HG03045 (cell line): ENCODE measurements around the gene RGPD5.
"Not testable (repeated sequence)": the region's sequence is repeated elsewhere in the genome, so short reads cannot be mapped to it uniquely, and the experiment has no call there.

Experiments
- ATAC-seq: cut with Tn5 transposase; IDR thresholded peaks from one replicate; pipeline ENCODE4 v1.9.1; 2021; ENCODE audit warnings: mild to moderate bottlenecking, moderate library complexity; ENCODE audit not compliant: unreplicated experiment

Gene RGPD5

DNA sequence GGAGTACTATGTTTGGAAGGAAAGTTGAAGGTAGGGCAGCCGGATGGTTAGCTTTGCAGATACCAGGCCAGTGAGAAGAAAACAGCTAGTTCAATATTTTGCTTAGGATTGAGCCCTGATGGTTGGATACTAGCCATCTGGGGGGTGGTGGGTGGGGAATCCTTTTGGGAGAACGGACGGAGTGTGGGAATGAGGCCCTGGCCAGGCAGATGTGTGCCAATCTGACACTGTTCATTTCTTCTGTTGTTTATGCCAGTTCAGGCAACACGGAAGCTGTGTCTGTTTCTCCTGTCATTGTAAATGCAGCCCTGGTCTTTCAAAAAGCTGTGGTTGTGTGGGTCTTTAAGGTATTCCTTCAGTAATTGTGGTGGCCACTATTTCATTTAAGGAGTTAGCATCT lies 96.9 kb downstream of the RGPD5 start:
- not testable (repeated sequence) for ATAC-seq

DNA sequence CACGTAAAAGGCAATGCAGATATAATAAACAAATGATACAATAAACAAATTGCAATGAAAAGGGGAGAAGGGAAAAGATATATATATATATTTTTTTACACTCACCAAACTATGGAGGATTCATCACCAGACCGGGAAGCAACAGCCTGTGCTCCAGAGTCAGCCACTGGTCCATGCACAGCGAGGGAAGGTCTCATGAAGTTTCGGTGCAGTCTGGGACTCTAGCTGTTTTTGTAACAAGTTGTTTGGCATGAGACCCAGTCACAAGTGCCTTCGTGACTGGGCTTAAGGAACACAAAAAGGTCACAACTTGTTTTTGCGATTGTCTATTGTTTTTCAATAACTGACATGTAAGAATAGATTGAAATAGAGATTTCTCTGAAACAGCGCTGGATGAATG lies 99.6 kb downstream of the RGPD5 start:
- ATAC-seq = not testable (repeated sequence)

DNA sequence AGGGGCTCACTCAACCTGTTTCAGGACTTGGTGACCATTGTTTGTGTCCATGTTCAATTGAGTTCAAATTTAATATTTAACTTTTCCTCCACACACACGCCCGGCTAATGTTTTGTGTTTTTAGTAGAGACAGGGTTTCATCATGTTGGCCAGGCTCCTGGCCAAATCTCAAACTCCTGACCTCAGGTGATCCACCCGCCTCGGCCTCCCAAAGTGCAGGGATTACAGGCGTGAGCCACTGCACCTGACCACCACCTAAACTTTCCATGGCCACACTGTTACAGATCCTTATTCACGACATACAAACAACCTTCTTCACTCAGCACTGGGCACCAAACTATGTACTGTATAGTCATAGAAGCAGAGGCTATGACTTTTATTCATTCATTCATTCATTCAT lies 100.0 kb downstream of the RGPD5 start:
- ATAC-seq = not testable (repeated sequence)

DNA sequence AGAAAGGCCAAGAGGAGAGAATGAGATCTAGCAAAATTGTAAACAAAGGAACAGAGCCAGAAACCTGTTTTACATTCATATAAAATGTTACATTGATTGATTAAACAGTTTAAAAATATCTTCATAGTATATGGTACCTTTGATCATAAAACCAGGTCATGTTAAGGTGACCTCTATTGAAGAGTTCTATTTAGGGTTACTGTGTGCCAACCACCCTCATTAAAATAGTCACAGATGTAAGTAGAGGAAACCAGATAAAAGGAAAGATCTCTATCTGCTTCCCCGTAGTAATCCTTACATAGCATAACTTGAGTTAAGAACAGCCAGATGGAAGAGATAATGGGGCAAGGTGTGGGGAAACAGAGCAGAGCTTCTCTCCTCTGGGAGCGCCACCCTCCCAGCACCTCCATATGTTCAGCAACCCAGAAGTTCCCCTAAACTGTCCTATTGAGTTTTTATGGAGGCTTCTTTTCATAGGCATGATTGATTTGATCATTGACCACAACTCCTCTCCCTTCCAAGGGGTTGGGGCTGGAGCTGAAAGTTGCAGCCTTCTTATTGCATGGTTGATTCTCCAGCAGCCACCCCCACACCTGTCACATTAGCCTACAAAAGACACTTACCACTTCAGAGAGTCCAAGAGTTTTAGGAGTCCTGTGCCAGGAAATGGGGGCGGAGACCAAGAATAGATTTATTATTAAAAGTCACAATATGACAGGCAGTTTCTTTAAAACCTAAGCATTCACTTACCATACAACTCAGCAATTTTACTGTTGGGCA lies 101.2 kb downstream of the RGPD5 start:
- not testable (repeated sequence) for ATAC-seq

DNA sequence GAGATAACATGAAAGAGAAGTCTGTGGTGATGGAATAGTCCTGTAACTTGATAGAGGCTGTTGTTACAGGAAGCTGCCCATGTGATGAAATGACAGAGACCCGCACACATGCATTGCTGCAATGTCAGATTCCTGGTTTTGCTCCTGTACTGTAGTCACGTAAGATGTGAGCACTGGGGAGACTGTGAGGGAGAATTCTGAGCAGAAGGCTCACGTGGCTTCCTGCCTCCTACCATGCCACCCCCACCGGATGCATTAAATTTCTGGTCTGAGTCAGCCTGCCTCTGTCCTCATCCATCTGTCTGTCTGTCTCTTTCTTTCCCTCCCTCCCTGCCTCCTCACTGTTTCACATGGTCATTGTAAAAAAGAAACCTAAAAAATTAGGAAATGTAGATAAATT lies 102.1 kb downstream of the RGPD5 start:
- peak; percentile 94 for ATAC-seq

DNA sequence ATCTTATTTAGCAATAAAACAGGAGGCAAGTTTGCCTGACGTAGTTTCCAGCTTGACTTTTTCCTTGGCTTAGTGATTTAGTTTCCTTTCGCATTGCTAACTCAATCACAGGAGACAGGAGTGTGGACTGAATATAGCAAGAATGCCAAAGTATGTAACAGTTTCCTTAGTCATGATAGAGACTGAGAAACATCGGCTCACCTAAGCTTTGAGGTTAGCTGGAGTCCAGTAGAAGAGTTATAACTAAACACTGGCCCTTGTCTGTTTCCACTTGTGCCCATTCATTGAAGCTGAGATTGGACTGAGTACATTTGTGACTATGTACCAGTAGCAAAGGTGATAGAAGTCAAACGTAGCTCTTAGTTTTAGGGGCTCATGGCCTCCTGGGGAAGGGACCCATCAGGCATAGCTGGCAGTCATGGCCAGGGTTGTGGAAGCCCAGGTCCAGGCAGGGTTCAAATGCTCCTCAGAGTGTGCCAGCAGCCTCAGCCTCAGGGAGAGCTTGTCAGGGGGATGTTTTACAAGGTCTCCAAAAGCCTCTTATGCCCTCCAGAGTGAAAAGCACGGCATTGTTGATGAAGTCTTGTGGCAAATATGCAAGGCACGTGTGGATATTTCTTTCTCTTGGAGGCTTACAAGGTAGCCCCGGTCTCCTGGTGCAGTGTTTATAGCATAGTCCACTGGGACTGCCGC lies 103.8 kb downstream of the RGPD5 start:
- not testable (repeated sequence) for ATAC-seq

DNA sequence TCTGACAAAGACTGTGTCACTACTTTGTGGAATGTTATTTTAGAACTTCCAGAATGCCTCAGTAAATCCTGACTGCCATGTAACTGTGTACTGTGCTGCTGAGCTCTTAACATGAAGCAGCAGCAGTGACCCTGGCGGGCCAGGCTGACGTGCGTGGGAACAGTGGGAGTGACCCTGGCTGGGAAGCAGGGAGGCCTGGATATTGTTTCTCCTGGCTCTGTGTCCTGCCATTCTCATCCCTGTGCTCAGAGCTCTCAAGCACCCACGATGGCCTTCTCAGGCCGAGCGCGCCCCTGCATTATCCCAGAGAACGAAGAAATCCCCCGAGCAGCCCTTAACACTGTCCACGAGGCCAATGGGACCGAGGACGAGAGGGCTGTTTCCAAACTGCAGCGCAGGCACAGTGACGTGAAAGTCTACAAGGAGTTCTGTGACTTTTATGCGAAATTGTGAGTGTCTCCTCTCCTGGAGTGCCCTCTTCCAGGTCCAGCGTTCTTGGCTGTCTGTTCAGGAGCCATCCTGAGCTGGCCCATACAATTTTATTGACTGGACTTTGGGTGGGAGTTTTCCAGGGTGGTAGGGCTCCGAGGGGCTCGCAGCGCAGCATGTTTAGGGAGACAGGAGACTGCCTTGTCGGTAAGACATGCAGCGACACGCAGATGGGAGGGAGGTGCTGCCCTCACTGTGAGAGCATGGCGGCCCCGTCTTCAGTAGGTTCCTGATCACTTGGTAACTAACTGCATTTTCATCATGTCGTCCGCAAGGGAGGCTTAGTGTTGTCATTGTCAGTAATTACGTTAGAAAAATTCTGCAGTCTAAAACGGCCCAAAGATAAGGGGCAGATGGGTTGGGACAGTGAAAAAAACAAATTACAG lies 104.6 kb downstream of the RGPD5 start, which contains the start of gene LIMS3:
LIMS3 (plus strand) TSS at position 227 of the 875 bp plus-strand sequence; CDS start at position 268, 41 bp downstream.
- not testable (repeated sequence) for ATAC-seq

DNA sequence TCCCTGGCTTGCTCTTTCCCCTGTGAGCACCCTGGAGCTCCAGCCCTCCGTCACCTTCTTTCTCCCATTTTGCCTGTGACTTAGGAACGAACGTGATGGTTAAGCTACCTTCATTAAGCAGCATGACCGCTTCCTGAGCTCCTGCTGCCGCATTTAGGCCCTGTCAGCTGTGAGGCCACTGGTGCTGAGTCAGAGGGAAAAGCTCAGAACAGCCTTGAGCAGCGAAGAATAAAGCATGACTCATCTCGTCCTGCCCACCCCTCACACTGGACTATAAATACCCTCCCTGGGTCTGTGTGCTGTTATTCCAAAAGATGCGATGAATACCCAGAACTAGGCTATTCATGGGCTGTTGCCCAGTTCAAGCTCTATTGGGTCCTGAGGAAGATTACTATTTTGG lies 111.7 kb downstream of the RGPD5 start:
- ATAC-seq = not testable (repeated sequence)
